ENCODE data around the gene ZNF175.

The ZNF175 gene

DNA sequence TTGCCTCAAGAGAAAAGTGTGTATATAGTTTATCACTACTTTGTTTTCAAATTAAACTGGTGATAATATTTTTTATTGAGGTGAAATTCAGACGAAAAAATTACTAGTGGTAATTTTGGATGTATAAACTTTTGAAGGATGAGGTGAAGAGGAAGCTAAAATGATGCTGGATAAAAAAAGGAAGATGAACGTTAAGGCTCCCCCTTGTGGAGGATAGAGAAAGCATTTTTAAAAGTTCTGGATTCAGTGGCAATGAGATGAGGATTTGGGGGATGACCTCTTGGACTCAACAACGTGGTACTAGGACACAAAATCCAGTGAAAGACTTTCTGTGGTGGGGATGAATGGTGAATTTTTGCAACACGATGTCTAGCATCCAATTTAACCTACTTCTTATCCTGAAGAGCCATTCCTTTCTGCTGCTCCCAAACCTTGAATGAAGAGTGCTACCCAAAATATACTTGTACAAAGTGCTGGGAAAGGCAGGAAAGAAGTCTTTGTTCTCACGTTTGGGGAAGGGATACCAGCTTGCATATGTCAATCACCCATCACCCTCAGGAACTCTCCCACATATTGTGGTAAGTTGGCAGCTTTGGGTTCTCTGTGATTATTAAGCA, 66.4 kb downstream of the ZNF175 start:
- no peak for DNase-seq

DNA sequence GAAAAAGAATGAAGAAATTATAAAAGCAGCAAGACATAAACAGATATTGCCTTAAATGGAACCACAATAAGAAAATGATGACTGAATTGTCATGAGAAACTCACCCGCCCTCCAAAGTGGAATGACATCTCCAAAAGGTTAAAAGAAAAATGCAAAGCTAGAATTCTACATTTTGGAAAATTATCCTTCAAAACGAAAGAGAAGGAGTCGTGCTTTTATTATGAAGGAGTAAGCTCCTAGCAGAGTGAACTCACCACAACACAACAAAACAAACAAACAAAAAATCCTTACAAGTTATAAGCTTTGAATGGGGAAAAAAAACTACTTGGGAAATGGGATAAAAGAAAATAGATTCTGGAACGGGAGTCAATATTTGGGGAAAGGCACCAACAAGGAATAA, 68.8 kb downstream of the ZNF175 start:
- DNase-seq = no peak

DNA sequence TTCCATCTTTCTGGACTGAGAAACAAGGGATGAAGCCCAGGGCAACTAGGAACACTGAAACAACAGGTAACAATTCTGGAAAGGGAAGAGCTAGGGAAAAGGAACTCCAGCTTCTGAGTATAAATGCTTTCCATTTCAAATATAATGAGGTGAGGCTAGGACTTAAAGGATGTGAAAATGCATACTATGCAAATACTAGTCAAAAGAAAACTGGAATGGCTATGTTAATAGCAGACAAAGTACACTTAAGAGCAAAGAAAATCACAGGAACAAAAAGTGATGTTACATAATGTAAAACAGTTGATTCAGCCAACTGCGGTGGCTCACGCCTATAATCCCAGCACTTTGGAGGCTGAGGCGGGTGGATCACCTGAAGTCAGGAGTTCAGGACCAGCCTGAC, 69.3 kb downstream of the ZNF175 start:
- DNase-seq = no peak

DNA sequence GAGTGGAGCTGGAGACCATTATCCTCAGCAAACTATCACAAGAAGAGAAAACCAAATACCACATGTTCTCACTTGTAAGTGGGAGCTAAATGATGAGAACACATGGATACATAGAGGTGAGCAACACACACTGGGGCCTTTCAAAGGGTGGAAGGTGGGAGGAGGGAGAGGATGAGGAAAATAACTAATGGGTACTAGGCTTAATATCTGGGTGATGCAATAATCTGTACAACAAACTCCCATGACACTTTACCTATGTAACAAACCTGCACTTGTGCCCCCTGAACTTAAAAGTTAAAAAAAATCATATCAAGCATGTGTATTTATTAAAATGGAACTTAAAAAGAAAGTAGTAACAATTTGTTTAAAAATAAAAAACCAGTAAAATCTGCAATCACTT, 70.6 kb downstream of the ZNF175 start:
- DNase-seq = no peak

Data from CD4-positive, alpha-beta T cell treated with Interleukin-17A for 4 hours (primary cell).